Measurements from ENCODE around the gene YPEL2.

DNA sequence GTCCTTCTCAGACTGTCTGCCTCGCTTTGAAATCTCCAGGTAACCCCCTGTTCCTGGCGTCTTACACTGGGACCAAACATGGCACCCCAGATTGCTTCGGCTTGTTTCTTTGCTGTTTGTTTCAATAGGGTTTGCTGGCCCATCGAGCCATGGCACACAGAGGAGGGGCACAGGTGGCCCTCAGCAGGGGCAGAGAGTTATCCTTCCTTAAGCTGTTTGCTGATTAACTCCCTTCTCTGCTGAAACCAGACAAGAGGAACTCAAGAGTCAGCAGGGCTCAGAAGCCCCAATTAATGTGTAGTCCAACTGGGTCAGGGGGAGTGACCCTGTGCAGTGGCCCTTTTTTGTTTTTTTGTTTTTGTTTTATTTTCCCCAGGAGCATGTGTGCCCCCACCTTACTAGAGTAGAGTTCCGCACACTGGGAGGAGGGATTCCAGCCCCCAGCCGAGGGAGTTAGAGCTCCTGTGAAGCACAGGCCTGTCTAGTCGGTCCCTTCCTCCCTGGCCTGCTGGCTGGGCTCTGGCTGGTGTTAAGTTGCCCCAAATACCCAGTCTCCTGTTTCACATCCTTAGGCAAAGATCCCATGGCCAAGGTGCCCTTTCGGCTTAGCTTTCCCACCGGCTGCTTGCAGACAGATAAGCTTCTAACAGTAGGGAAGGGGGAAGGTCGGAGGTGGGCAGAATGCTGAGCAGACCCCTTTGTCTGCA, 39.3 kb downstream of the YPEL2 start:
- TF ChIP-seq, protein P1, sequence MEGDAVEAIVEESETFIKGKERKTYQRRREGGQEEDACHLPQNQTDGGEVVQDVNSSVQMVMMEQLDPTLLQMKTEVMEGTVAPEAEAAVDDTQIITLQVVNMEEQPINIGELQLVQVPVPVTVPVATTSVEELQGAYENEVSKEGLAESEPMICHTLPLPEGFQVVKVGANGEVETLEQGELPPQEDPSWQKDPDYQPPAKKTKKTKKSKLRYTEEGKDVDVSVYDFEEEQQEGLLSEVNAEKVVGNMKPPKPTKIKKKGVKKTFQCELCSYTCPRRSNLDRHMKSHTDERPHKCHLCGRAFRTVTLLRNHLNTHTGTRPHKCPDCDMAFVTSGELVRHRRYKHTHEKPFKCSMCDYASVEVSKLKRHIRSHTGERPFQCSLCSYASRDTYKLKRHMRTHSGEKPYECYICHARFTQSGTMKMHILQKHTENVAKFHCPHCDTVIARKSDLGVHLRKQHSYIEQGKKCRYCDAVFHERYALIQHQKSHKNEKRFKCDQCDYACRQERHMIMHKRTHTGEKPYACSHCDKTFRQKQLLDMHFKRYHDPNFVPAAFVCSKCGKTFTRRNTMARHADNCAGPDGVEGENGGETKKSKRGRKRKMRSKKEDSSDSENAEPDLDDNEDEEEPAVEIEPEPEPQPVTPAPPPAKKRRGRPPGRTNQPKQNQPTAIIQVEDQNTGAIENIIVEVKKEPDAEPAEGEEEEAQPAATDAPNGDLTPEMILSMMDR (IDR thresholded peaks at IDR 0.05), result no peak
- TF ChIP-seq POLR2AphosphoS5 (IDR thresholded peaks at IDR 0.05; ENCODE audit: low read depth, low read length) (no peak), SIN3A (IDR thresholded peaks at IDR 0.05; ENCODE audit: borderline replicate concordance, insufficient read depth, low read depth, low read length) (no peak), TCF7L2 (IDR thresholded peaks at IDR 0.05; ENCODE audit: low read depth, low read length) (no peak)

Measured in Panc1 (cell line).